GM06990 (cell line): ENCODE data around the gene LIPN.

Experiments
- DNase-seq: peaks from one replicate; pipeline ENCODE4 v3.0.0-alpha.2; 2011; ENCODE audit not compliant: insufficient read length; ENCODE audit errors: extremely low read depth
- H3K27me3 ChIP-seq: replicated peaks from 2 replicates; pipeline ENCODE4 v1.6.0; 2011; ENCODE audit warnings: low read length; ENCODE audit not compliant: control insufficient read depth, insufficient read depth
- H3K36me3 ChIP-seq: 2 replicates; pipeline ENCODE4 v1.5.1; 2011; ENCODE audit warnings: low read length; ENCODE audit not compliant: control insufficient read depth, insufficient read depth
- H3K4me3 ChIP-seq: replicated peaks from 2 replicates; pipeline ENCODE4 v1.5.1; 2011; ENCODE audit warnings: low read depth, mild to moderate bottlenecking, control low read depth, low read length
- CTCF ChIP-seq: IDR thresholded peaks from 2 replicates; pipeline ENCODE4 v1.5.1; 2011; ENCODE audit warnings: low read length, control low read depth, mild to moderate bottlenecking, inconsistent platforms; ENCODE audit not compliant: insufficient read depth, poor library complexity, severe bottlenecking

The LIPN gene

GRCh38 chr10:88804083-88804812 lies 44.4 kb downstream of the LIPN start:
- H3K27me3 ChIP-seq = no peaks in the 10 kb centered on the region
- no peak for TF ChIP-seq CTCF
- DNase-seq = no peak
- H3K36me3 ChIP-seq = no peaks in the 10 kb centered on the region
- H3K4me3 ChIP-seq = no peak overlapping the region

GRCh38 chr10:88805361-88805760 lies 45.5 kb downstream of the LIPN start:
- no peak overlapping the region for H3K4me3 ChIP-seq
- no peaks in the 10 kb centered on the region for H3K27me3 ChIP-seq
- DNase-seq = no peak
- no peak for TF ChIP-seq CTCF
- H3K36me3 ChIP-seq = no peaks in the 10 kb centered on the region

GRCh38 chr10:88805924-88806323 lies 46.1 kb downstream of the LIPN start:
- Histone ChIP-seq H3K4me3 (no peak overlapping the region), H3K27me3 (no peaks in the 10 kb centered on the region), H3K36me3 (no peaks in the 10 kb centered on the region)
- TF ChIP-seq CTCF = no peak
- DNase-seq = no peak

- H3K27me3 ChIP-seq = no peaks in the 10 kb centered on the region
- no peaks in the 10 kb centered on the region for H3K36me3 ChIP-seq
- no peak for TF ChIP-seq CTCF
- DNase-seq = no peak
- H3K4me3 ChIP-seq = no peak overlapping the region
Observed at GRCh38 chr10:88809621-88810020, 49.8 kb downstream of the LIPN start.

GRCh38 chr10:88810196-88810961 lies 50.6 kb downstream of the LIPN start:
- Histone ChIP-seq H3K4me3 (no peak overlapping the region), H3K27me3 (no peaks in the 10 kb centered on the region), H3K36me3 (no peaks in the 10 kb centered on the region)
- DNase-seq = no peak
- TF ChIP-seq CTCF = peak; percentile 80

DNA sequence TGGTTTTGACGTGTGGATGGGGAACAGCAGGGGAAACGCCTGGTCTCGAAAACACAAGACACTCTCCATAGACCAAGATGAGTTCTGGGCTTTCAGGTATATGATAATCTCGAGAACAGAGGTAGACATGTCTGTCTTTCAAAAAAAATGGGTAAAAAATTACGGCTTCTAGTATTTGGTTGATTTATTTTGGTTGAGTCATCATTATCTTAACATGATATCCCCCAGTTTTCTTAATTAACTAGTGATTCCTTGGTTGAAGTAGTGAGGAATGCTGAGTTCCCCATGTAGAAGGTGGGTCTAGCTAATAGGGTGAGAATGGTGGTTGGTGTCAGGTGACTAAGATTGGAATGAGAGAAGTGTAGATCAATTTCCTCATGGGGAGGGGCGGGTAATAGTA lies 53.4 kb downstream of the LIPN start:
- Histone ChIP-seq H3K36me3 (no peaks in the 10 kb centered on the region), H3K27me3 (no peaks in the 10 kb centered on the region), H3K4me3 (no peak overlapping the region)
- DNase-seq = no peak
- TF ChIP-seq CTCF = no peak
